NB4 (cell line): ENCODE results near the gene KIAA0319L.

Experiments
- DNase-seq: peaks from one replicate; pipeline ENCODE4 v3.0.0; 2010; ENCODE audit warnings: low read depth
- H3K4me3 ChIP-seq: one replicate; pipeline ENCODE4 v1.5.1; 2011; ENCODE audit warnings: mild to moderate bottlenecking, low read depth, low read length, moderate library complexity
- CTCF ChIP-seq: IDR thresholded peaks from one replicate; pipeline ENCODE4 v1.5.1; 2012; ENCODE audit warnings: low read depth, low read length
- MYC ChIP-seq: IDR thresholded peaks from 2 replicates; pipeline ENCODE4 v1.6.1; 2011; ENCODE audit warnings: low read depth, low read length
- POLR2A ChIP-seq: IDR thresholded peaks from 2 replicates; pipeline ENCODE4 v1.6.1; 2011; ENCODE audit warnings: mild to moderate bottlenecking; ENCODE audit not compliant: insufficient read length; ENCODE audit errors: extremely low read depth
- TF ChIP-seq, protein P1 (sequence below): IDR thresholded peaks from 2 replicates; pipeline ENCODE4 v1.6.1; 2011; ENCODE audit warnings: low read depth, low read length

Gene KIAA0319L

DNA sequence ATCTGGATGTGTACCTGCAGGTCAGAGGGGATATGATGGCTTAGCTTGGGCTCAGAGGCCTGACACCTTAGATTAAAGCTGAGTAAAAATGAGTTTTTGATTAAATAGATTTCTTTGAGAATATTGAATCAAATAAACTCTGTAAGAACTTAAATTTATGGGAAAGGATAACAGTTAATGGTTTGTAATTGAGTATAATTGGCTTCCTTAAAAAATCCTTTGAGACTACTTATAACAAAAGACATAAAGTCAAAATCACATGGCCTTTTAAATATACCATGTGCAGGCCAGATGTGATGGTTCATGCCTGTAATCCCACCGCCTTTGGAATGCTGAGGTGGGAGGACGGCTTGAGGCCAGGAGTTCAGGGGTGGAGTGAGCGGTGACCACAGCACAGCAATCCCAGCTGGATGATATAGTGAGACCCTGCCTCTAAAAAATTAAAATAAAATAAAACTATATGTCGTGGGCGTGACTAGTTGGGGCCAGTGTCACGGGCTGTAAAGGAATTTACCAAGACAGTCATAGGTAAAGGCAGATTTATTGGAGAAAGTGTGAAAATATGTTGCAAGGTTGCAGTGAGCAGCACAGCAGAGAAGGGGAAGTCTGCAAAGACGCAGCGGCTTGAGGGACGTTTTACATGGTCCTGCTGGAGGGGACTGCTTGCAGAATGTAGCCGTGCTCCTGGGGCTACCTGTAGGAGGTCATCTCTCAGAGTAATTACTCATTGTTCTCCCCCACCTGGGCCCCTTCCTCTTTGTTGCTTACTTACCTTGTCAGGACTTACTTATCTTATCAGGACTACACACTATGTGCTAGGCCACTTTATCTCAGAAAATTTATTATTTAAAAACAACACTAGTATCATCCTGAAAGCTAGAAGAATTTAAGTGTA, 166.4 kb downstream of the KIAA0319L start:
- no peak overlapping the region for H3K4me3 ChIP-seq
- DNase-seq, result peak; percentile 16
- TF ChIP-seq, protein P1, sequence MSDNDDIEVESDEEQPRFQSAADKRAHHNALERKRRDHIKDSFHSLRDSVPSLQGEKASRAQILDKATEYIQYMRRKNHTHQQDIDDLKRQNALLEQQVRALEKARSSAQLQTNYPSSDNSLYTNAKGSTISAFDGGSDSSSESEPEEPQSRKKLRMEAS, result no peak
- TF ChIP-seq CTCF (no peak), POLR2A (no peak), MYC (no peak)

- TF ChIP-seq POLR2A, result no peak
- no peak for TF ChIP-seq MYC
- TF ChIP-seq, protein P1, result no peak
- TF ChIP-seq CTCF, result no peak
- H3K4me3 ChIP-seq, result no peak overlapping the region
- peak; percentile 70 for DNase-seq
These were observed 170.2 kb downstream of the KIAA0319L start for GRCh38 chr1:35386959-35387358.

DNA sequence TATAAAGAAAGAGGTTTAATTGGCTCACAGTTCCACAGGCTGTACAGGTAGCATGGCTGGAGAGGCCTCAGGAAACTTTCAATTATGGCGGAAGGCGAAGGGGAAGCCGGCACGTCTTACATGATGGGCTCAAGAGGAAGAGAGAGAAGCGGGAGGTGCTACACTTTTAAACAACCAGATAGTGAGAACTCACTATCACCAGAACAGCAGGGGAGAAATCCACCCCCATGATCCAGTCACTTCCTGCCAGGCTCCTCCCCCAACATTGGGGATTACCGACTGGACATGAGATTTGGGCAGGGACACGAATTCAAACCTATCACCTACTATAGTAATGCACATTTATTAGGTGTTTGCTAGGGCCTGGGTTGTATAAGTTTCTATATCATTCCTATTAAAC, 170.9 kb downstream of the KIAA0319L start:
- TF ChIP-seq MYC (no peak), POLR2A (no peak), CTCF (no peak)
- TF ChIP-seq, protein P1, result no peak
- H3K4me3 ChIP-seq, result no peak overlapping the region
- DNase-seq, result peak; percentile 36
